ENCODE measurements around the gene AGXT. TPM values are rescaled to one million over a fixed set of nuclear protein-coding genes. Genes with fewer than 3 reads are reported as not detected.

AGXT gene
- total RNA-seq, 1 donor from 2014 or later: not detected

DNA sequence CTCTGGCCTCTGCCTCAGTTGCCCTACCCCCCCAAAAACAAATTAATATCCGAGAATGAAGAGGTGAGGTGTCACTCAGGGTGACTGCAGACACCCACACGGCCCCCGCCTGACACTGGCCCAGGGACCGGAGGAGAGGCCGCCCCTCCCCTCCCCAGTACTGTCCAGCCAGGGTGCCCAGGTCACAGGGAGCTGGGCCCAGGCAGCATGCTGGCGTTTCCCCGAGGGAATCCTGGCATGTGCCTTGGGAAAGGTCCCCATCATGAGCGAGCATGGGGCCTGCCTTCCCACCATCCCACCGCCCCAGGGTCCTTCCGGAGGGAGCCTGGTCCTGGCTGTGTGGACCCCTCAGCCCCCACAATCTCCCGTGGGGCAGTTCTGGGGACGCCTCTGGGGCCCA is 24.3 kb downstream of the AGXT start:
- DNase-seq (no peak), ATAC-seq (ENCODE audit: poor library complexity) (no peak)
- intact Hi-C loops (cut with DNase I): no loop called here

DNA sequence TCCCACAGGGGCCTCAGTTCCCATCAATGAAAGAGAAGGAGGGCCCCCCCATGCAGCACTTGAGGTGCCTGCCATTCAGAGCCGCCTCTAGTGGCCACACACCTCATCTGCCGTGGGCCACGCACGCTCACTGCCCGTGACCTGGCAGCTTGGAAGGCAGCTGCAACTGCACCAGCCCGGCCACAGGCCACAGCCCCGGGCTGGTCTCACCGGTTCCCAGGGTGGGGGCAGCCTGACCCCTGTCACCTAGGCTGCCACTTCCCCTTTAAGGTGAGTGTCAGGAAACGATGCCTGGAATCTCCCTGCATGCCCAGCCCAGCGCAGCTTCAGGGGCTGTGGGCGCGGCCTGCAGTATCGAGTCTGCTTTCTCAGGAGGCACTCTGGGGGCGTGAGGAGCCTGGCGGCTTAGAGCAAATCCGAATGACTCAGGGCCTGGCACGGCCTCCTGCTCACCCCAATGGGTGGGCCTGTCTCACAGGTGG is 24.8 kb downstream of the AGXT start:
- DNase-seq (no peak), ATAC-seq (ENCODE audit: poor library complexity) (no peak)
- intact Hi-C loops (cut with DNase I): no loop called here

DNA sequence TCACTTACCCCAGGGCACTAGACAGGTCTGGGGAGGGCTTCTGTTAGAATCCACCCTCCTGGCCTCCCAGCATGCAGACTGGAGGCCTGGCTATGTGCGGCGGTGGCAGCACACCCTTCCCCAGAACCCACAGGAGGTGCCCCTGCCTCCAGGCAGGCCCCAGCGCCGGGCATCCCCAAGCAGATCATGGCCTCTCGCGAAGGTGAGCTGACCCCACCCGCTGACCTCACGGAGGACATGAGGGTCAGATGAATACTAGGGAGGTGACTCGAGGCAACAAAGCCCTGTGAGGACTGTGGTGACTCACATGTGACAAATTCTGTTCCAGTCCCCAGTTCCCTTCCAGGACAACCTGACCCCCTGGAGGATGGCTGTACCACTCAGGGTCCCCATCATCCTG is 25.4 kb downstream of the AGXT start:
- DNase-seq (no peak), ATAC-seq (ENCODE audit: poor library complexity) (no peak)
- intact Hi-C loops (cut with DNase I): no loop called here

DNA sequence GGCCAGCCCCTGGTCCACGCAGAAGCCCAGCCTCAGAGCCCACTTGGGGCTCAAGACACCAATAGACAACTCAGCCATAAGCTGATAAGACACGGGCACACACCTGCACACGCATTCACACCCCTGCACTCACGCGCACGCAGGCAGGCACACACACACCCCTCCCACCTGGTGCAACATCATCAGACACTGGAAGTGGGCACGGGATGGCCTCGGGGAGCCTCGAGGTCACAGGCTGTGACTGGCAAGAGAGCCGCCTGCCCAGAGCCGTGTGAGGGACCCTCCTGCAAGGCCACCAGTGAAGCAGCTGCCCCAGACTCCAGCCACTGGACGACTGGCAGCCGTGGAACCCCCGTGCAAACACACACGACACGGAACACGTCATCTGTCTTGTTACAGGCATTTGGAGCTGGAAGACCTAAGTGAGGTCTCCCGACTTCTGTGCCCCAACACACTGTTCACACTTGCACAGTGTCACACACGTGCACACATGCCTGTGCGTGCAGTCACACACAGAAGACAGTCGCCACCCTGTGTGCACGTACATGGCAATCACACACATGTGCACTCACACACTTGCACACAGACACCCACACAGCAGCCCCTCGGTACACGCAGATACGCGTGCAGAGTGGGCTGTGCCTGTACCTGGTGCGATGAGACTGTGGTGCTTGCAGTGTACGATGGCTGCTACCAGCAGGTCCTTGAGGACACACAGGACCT is 26.4 kb downstream of the AGXT start:
- DNase-seq (no peak), ATAC-seq (ENCODE audit: poor library complexity) (no peak)
- intact Hi-C loops (cut with DNase I): no loop called here

DNA sequence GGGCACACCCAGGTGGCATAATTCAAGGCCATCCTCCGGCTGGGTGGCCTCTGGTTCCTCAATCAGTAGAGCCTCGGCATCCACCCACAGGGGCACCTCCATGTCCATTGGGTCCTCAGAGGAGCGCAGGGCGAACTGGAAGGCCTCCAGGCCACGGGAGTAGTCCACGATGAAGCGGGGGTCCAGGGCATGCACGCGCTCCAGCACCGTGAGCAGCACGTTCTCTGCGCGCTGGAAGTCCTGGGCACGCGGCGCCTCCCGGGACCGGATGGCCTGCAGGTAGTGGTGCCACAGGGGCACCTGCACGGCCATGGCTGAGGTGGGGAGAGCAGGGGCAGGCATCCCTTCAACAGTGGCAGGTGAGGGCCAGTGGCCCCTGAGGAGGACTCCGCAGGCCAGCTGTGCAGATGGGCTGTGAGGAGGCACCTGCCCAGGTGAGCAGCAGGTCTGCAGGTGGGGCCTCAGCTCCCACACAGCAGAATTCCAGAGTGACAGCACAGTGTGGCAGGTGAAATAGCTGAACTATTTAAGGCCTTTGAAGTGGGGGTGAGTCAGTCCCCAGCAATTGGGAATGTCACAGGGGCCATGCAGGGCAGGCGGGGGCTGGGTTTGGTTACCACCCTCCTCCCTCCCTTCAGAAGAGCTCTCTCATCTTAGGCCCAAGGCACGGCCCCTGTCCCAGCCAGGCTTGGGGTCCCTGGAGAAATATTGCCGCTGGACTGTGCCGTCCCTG is 27.2 kb downstream of the AGXT start, which contains the start of gene MAB21L4:
Gene MAB21L4, minus strand, starts transcription at position 501 of the 733 bp plus-strand sequence. Its CDS starts 159 bp downstream, at position 342.
- DNase-seq (no peak), ATAC-seq (ENCODE audit: poor library complexity) (no peak)
- intact Hi-C loops (cut with DNase I): no loop called here

DNA sequence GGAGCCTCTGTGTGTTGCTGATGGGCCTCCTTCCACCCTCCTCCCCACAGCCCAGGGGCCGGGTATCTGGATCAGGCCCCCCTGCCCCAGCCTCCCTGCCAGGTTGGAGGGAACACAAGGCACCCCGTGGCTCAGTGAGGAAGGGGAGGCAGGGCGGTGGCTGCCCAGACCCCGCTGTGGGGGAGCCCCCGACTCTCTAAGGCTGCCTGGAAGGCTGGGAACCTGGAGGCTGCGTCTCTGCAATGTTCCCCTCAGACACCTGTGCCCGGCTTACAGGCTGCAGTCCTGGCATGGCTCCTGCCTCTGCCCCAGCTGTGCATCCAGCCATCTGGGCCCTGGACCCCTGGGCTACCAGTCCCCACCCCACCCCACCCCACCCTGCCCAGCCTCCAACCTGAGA is 27.8 kb downstream of the AGXT start:
- DNase-seq: no peak
- no peak for ATAC-seq (ENCODE audit: poor library complexity)

DNA sequence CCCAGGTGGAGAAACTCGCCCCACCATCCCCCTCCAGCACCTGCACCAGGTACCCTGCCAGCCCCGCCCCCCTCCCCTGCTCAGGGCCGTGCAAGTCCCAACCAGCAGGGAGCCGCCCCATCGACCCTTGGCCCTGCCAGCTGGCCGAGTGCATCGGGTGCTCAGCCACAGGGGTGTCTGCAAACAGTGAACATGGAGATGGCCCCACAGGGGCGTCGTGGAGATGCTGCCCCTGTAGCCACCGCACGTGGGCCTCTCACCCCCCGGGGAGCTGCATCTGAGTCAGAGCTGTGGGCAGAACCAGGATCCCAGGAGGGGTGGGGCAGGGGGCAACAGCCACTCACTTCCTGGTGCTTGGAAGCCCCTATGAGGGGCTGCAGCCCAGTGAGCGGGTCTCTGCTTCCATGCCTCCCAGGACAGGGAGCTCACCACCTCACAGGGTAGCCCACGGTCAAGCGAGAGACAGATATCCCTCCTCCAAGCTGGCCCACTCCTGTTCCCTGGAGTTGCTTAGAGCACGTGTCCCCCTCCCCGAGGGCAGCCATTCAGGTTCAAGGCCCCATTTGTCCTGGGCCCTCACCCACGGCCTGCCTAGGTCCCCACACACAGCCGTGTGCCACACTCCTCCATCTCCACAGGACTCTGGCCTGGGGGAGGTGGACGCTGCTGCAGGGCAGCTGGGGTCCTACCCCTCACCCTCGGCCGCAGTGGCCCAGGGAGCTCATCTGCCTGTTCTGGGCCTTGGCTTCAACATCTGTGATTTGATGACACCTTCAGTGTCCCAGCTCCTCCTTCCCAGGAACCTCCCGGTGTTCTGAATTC is 28.5 kb downstream of the AGXT start:
- DNase-seq (no peak), ATAC-seq (ENCODE audit: poor library complexity) (no peak)
- intact Hi-C loops (cut with DNase I): no loop called here

More for the DNA sequence above, 27.8 kb downstream of the AGXT start:
- intact Hi-C loops (cut with DNase I): no loop called here

DNA sequence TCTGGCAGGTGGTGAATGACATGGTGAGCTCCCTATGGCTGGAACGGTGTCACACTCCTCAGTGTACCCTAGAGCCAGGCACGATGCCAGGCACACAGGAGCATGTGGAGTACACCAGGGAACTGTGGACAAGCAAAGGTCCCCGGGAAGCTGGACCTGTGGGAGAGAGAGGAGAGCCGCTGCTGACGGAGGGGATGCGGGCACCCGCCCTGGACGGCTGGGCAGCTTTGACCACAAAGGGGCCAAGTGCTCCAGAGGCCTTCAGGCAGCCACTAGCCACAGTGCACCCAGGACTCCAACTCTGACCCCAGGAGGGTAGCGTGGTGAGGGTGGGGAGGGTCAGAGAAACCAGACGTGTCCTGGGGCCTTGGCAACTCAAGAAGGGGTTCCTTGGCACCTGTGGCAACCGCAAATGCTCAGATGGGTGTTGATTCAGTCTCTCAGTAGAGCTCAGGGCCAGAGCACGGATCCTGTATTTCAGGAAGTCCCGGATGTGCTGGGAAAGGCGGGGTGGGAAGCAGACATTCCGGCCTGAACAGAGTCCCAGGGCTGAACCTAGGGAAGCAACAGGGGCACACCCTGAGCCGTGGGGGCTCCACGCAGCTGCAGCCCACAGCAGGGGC is 29.6 kb downstream of the AGXT start:
- no peak for DNase-seq
- intact Hi-C loops (cut with DNase I): no loop called here
- ATAC-seq (ENCODE audit: poor library complexity): peak; percentile 72

DNA sequence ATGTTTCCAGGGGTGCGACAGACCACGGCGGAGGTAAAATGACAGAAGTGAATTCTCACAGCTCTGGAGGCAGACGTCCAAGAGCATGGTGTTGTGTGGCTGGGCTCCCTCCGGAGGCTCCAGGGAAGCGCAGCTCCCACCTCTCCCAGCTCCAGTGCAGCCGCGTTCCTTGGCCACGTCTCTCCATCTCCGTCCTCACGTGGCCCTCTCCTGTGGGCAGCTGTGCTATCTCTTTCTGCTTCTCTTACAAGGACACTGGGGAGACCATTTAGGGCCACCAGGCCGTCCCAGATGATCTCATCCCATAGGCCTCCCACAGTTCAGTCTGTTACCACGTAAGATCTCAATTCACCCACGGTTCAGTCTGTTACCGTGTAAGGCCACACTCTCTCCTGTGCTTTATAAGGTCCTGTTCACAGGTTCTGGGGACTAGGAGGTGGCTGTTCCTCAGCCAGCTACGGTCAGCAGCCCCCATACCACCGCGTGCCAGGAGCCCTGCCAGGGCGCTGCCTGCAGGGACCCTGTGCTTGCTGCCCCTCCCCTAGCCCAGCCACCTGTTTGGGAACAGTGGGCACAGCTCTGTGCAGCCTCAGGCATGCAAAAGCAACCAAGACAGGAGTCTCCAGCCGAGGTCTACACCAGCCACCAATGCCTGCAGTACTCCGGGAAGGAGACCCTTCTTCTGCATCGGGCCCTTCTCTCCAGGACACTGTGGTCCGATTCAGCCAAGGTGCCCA is 30.3 kb downstream of the AGXT start:
- intact Hi-C loops (cut with DNase I): no loop called here
- DNase-seq: peak; percentile 22
- peak; percentile 6 for ATAC-seq (ENCODE audit: poor library complexity)

DNA sequence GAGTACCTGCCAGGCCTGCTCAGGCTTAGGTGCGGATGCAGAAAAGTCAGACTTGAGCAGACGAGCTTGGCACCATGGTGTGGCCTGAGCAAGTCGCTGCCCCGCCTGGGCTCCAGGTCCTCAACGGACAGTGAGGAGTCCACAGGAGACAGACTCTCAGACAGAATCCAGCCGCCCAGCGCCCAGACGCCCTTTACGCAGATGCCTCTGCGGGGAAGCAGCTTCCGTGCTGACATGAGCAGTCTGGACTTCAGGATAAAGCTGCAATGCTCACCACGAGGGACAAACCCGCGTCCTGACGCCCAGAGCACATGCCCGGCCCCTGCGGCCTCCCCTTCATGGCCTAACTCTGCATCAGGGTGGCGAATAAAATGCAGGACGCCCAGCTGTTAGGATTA is 30.8 kb downstream of the AGXT start:
- intact Hi-C loops (cut with DNase I): no loop called here
- ATAC-seq (ENCODE audit: poor library complexity) (no peak), DNase-seq (peak; percentile 44)

DNA sequence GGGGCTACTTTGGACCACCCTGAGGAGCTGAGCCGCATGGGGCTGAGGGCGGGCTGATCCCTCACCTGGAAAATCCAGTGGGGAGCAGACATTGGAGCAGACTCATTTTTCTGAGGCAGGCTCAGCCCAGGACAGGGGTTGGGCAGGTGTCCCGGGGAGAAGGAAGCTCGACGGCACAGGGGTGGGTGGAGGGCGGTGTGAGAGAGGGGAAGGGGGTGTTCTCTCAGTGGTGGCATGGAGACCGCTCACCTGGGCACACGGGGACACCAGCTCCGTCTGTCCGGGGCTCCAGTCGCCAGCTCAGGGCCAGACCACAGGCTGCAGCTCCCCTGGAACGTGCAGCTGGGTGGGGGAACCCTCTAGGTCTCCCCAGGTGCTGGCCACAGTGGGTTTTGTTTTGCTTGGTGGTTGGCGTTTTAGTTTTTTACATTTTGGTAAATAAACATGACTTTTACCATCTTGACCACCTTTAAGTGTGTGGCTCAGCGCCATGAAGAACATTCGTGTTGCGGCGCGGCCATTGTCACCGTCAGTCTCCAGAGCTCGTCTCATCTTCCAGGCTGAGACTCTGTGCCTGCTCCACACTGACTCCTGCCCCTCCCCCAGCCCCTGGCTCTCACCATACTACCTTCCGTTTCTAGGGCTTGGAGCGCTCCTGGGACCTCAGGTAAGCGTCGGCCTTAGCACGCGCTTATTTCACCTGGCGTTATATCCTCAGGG is 31.7 kb downstream of the AGXT start:
- intact Hi-C loops (cut with DNase I): no loop called here
- ATAC-seq (ENCODE audit: poor library complexity) (no peak), DNase-seq (peak; percentile 22)

DNA sequence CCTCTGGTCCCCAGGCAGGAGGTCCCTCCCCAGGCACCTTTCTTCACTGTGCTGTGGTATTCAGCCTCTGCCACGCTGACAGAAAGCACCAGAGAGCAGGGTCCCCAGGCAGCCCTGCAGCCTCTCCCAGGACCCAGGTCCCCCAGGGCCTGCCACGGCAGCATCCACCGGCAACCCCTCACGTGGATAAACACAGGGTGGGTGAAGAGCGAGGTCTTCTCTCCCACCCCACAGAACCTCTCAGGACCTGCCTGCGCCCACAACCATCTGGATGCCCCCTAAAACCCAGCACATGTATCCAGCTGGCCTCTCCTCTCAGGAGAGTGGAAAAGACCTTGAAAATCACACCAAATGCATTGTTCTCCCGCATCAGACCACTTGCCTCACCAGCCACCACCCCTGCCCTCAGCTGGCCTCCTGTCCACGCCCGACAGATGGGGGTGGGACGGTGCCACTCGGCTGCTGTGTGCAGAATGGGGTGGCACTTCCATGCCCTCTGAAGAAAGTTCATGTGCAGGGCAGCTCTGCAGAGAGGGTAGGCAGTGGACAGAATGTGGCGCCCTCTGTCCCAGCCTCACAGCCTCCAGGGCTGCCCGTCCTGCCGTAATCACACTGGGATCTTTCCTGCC is 33.5 kb downstream of the AGXT start:
- intact Hi-C loops (cut with DNase I): no loop called here
- DNase-seq (peak; percentile 24), ATAC-seq (ENCODE audit: poor library complexity) (no peak)

DNA sequence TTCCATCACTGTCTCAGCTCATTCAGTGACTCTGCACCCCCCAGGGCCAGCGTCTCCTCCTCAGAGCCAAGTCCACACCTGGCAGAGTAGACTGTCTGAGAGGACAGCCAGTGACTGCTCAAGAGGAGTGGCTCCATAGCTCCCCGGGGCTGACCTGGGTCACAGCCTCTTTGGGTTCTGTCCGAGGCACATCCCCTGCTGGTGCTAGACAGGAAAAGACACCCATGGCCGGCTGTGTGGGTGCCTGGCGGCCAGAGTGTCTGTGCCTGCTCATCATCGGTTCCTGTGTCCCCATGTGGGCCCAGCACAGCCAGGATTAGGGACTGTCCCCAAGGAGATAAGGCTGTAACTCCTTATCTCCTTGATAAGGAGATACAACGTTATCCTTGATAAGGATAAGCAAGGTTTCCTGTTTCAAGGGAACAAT is 34.0 kb downstream of the AGXT start:
- ATAC-seq (ENCODE audit: poor library complexity) (no peak), DNase-seq (peak; percentile 27)

DNA sequence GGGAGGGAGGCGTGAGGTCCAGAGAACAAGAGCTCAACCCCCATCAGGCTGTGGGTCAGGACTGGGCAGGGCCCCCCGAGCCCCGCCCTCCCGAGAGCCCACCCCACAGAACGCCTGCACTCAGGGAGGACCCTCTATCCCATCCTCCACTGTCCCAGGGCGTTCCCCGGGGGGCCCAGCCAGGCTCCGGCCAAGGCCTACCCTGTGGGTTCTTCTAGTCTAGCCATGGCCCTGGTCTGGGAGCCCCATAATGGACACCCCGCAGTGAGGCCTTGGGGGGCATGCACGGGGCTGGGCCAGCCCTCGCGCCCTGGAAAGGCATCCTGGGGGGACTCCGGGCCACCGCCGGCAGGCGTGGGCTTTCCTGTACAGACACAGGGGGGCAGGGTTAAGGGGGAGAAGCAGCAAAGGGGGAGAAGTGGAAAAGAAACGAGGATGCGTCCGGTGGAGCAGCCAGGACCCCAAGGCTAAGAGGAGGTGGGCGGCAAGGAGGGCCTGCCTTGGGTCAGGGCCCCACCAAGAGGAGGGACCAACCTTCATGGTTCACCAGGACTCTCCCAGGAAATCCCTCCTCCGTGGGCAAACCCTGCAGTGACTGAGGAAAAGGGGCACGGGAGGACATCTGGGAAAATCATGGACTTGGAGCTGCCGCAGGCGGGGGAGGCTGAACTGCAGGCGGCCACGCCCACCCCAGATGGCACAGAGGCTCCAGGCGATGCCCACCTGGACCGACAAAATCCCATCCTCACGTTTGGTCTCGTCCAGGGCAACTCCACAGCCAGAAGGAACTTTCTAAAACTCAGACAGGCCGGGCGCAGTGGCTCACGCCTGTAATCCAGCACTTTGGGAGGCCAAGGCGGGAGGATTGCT is 34.8 kb downstream of the AGXT start:
- DNase-seq: peak; percentile 25
- intact Hi-C loops (cut with DNase I): no loop called here
- ATAC-seq (ENCODE audit: poor library complexity): no peak

More for the DNA sequence above, 34.0 kb downstream of the AGXT start:
- intact Hi-C loops (cut with DNase I): no loop called here

DNA sequence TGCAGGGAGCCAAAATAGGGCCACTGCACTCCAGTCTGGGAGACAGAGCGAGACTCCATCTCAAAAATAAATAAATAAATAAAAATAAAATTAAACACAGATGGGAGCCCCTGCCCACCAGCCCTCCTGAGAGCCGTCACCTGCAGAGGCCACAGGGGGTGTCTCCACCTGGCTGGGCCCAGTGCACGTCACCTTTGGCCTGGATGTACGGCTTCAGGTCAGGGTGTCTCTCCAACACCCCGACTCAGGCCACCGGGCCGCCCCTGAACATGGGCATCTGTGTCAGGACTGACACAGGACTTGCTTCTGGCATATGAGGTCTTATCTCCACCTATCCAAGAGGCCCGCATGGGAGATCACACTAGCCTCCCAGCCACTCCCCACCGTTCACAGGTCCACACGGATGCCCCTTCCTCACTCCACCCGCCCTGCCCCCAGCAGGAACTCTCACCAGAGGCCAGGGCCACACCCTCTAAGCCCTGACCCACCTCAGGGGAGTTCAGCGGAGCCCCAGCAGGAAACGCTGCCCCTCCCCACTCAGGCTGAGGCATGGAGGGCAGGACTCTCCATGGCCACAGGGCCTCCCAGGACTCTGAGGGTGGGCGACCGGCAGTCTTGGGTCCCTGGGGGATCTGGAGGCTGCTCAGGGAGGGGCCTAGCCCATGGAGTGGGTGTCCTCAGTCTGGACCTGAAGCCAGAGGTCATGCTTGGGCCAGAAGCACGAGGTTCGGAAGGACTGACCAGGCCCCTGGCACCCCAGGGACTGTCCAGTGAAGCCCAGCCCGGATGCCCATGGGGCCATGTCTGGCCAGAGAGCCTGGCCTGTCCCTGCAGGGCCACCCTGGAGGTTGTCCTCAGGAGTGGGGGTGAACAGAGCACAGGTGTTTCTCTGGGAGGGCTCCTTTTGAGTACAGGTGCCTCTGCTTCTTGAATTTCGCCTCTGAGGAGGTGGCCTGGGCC is 35.9 kb downstream of the AGXT start:
- ATAC-seq (ENCODE audit: poor library complexity) (no peak), DNase-seq (peak; percentile 38)
- intact Hi-C loops (cut with DNase I): no loop called here

All from Right ventricle myocardium superior (tissue), 1 donor.